Aorta (tissue), 5 donors: ENCODE measurements around the gene SLCO2A1. TPM values are rescaled to one million over a fixed set of nuclear protein-coding genes. Genes with fewer than 3 reads are reported as not detected.

Experiments
- ATAC-seq: fragments of 200-7000 bp; cut with Tn5 transposase; one replicate; pipeline ENCODE4 v1.9.1; 2022; ENCODE audit warnings: moderate library complexity; ENCODE audit not compliant: low FRiP score
- DNase-seq, 2 donors: peaks; one replicate each; pipeline ENCODE4 v3.0.0-alpha.2; 2020
- H3K27ac ChIP-seq, 2 donors: one replicate each; pipeline ENCODE4 v1.5.1; 2013; ENCODE audit warnings: low read length in 2 of 2, mild to moderate bottlenecking in 2 of 2, moderate library complexity in 2 of 2, control low read depth in 1 of 2, inconsistent platforms in 1 of 2, low read depth in 1 of 2
- H3K27me3 ChIP-seq, 2 donors: one replicate each; pipeline ENCODE4 v1.6.1; 2013; ENCODE audit warnings: control low read depth in 1 of 2, low read length in 1 of 2, mild to moderate bottlenecking in 1 of 2, moderate library complexity in 1 of 2; ENCODE audit not compliant: insufficient read depth in 2 of 2, control insufficient read depth in 1 of 2
- H3K36me3 ChIP-seq, 2 donors: one replicate each; pipeline ENCODE4 v1.6.1; 2013; ENCODE audit warnings: control low read depth in 1 of 2, low read length in 1 of 2, mild to moderate bottlenecking in 1 of 2; ENCODE audit not compliant: insufficient read depth in 2 of 2, control insufficient read depth in 1 of 2
- H3K4me1 ChIP-seq, 2 donors: one replicate each; pipeline ENCODE4 v1.6.1; 2013; ENCODE audit warnings: low read length in 2 of 2, control low read depth in 1 of 2, mild to moderate bottlenecking in 1 of 2, moderate library complexity in 1 of 2; ENCODE audit not compliant: insufficient read depth in 2 of 2, control insufficient read depth in 1 of 2
- H3K4me3 ChIP-seq, 2 donors: one replicate each; pipeline ENCODE4 v1.5.1; 2013; ENCODE audit warnings: low read length in 2 of 2, control low read depth in 1 of 2, mild to moderate bottlenecking in 1 of 2
- H3K9me3 ChIP-seq: one replicate; pipeline ENCODE4 v1.6.1; 2013; ENCODE audit warnings: mild to moderate bottlenecking, low read length; ENCODE audit not compliant: control insufficient read depth
- WGBS, 2 donors: extraction: QIAGEN DNeasy Blood & Tissue Kit; methylation state at CpG; one replicate each; pipeline ENCODE4 v1.1.7; 2013; 5-methylcytosine and 5-hydroxymethylcytosine counted together
- intact Hi-C, 2 donors: fragments of 100-400 bp; cut with DNase I; formaldehyde crosslinking; loops; one replicate each; pipeline versions ENCODE4 v1.14.2 to v1.15.0; 2022
- polyA plus RNA-seq, 2 donors: library from polyadenylated mRNA; stranded (reverse); fragments of 200-250 nt; gene quantifications; one replicate each; pipeline ENCODE4 v1.2.3, GENCODE V29; 2013
- total RNA-seq, 2 donors: library from RNA; stranded (reverse); fragmentation: NEBNext Ultra II Directional; extraction: Animal tissue kit (Norgen Biotek cat#: 25700); gene quantifications; one replicate each; pipeline ENCODE4 v1.2.1, GENCODE V29; 2021
- donor health status: healthy with polysubstance abuse.
- donor health status: Bipolar disorder and iron deficiency.
- donor health status: DM: no; HTN: no; CAD: no.
- donor health status: DM: no; HTN: no; CAD: no.
- donor health status: DM: yes; HTN: yes; CAD: no.

SLCO2A1 gene
- total and polyA plus RNA-seq, 4 donors, result 0.25 to 101 (median 49.8) TPM

DNA sequence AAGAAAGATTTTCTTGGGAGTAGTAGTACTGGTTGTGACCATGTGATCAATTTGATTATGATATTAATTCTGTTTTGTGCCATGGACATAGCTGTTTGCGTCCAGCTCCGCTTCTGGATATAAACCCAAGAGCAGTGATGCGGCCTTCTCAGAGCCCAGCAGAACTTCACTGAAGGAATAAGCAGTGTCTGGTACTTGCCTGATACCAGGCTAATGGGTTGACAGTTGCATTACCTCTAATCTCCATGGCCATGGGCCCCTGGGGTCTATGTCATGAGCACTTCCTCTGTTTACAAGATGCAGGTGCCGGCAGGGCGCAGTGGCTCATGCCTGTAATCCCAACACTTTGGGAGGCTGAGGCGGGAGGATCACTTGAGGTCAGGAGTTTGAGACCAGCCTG lies 97.7 kb downstream of the SLCO2A1 start:
- Histone ChIP-seq H3K9me3 (no peaks in the 10 kb centered on the region), H3K27ac (no peak overlapping the region), H3K4me1 (no peaks in the 10 kb centered on the region), H3K27me3 (no peaks in the 10 kb centered on the region), H3K36me3 (no peaks in the 10 kb centered on the region), H3K4me3 (no peak overlapping the region)
- WGBS, 2 donors, result 93 to 97% methylated on average over 6 of the region's 6 CpGs
- ATAC-seq, result no peak
- intact Hi-C loops, result loop anchor here in 1 of 2 donors (5.0 to 10.0 kb wide), 2 partner anchors 105 to 213 kb away; no protein-coding TSS in a partner anchor
- peak in 1 of 2 donors; percentile 35 for DNase-seq

DNA sequence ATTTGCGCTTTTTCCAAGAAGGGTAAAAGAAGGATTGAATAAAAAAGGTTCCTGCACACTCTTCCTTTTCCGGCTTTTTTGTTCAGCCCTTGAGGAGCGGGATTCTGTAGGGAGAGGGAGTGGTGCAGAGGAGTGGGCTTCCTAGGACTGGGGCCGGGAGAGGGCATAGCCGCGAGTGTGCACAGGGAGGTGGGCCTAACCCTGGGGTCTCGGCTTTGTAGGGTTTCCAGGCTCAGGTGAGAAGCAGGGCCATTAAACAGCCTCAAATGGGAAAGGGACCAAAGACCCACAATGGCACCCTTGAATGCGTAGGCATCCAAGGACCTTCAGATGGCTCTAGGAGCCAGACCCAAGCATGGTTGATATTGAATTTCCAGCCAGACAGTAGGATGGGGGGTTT lies 98.6 kb downstream of the SLCO2A1 start:
- intact Hi-C loops, result loop anchor here in 1 of 2 donors (5.0 to 10.0 kb wide), 2 partner anchors 106 to 214 kb away; no protein-coding TSS in a partner anchor
- DNase-seq (no peak), ATAC-seq (no peak)
- 98% methylated on average over 8 of the region's 8 CpGs for WGBS, 2 donors
- Histone ChIP-seq H3K27ac (no peak overlapping the region), H3K4me3 (no peak overlapping the region), H3K36me3 (no peaks in the 10 kb centered on the region), H3K9me3 (no peaks in the 10 kb centered on the region), H3K27me3 (no peaks in the 10 kb centered on the region), H3K4me1 (no peaks in the 10 kb centered on the region)

DNA sequence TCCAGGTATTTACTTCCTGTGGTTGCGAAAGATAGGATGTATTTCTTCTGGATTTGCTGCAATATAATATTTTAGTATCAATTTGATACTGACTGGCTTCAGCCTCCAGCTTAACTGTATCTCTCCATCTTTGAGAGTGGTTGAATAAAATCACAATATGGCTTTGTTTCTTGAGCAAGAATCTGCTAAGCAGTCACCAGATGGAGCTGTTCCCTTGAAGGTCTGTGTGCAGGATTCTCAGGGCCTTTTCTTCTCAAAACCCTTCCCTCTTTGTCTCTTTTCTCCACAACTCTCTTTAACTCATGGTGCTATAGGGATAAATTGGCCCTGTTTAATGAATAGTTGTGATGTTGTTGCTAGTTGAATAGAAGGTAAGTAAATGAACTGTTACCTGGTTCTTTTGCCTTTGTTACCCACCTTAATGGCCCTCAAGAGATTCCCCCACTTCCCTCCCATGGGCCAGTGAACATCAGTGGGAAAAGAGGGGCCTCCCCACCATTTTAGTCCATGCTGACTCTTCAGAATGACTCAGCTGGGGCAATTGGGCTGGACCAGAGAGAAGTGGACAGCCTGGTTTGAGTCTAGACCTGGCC lies 99.3 kb downstream of the SLCO2A1 start:
- Histone ChIP-seq H3K27ac (no peak overlapping the region), H3K9me3 (no peaks in the 10 kb centered on the region), H3K27me3 (no peaks in the 10 kb centered on the region), H3K36me3 (no peaks in the 10 kb centered on the region), H3K4me3 (no peak overlapping the region), H3K4me1 (no peaks in the 10 kb centered on the region)
- intact Hi-C loops, result loop anchor here in 1 of 2 donors (5.0 to 10.0 kb wide), 2 partner anchors 107 to 214 kb away; no protein-coding TSS in a partner anchor
- DNase-seq (no peak), ATAC-seq (no peak)
- WGBS, 2 donors, result 79 to 81% methylated on average over 1 of the region's 1 CpG

DNA sequence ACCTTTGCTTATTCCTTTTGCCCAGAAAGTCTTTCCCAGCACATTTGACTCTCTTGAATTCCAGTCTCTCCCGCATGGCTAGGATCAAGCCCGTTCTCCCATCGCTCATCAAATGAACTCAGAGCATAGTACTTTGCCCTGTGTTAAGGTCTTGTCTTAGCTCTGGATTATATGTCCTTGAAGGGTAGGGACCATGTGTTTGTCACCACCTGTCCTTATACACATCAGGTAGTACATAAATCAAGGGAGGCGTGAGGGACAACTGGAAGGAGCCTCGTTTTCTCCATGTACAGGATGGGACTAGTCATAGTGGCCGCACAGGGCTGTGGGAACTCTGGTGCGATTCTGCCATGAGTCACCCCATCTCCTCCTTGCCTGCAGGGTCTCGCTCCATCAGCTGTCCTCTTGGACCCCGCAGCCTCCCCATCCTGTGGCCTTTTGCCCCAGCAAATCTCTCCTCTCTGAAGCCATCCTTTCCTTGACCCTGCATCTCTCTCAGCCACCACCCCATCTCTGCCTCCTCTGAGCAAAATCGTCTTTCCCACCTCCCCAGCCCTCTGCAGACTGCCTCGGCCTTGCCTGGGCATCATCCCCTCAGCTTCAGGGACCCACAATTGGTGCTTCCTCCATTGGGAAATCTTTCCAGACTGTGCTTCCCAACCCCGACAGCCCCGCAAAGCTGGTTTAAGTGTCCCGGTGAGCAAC lies 100.7 kb downstream of the SLCO2A1 start:
- 94 to 97% methylated on average over 14 of the region's 14 CpGs for WGBS, 2 donors
- no peaks in the 10 kb centered on the region for H3K4me1 ChIP-seq
- no peak overlapping the region for H3K4me3 ChIP-seq
- H3K9me3 ChIP-seq, result no peaks in the 10 kb centered on the region
- ATAC-seq (no peak), DNase-seq (no peak)
- H3K36me3 ChIP-seq, result no peaks in the 10 kb centered on the region
- H3K27ac ChIP-seq, result no peak overlapping the region
- intact Hi-C loops, result loop anchor here (1.0 to 10.0 kb wide), 3 partner anchors 110 to 264 kb away; partner anchors contain the start of gene TOPBP1 (in 1 of the 2)
- no peaks in the 10 kb centered on the region for H3K27me3 ChIP-seq

DNA sequence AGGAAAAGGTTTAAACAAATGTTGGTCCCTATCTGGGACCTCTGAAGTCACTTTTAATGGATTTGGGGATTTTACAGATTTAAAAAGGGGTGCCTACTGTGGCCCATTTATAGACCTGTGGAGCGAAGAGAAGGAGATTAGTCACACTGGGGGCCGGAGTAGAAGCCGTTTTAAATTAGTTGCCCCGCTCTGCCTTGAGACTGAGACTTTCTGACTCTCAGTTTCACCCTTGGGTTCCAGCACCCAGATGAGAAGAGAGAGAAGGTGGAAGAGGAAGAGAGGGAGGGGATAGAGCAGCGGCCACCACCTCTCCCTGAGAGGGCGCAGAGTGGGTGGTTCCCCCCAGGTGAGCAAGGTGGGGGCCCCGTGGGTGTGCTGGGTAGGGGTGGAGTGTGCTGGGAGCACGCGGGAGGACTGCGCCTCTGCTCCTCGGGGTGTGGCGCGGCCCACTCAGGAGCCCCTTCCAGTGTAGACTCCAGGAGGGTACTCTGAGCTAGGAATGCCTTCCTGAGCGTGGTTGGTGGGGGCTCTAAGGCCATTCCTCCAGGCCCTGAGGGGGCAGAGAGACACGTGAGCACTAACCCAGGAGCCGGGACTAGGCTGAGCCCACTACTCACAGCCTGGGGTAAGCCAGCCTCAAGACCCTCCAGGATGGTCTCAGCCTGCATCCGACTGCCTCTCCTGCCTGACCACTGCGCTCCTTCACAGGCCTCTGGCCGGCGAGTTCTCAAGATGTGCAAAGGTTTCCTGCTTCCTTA lies 101.4 kb downstream of the SLCO2A1 start:
- H3K9me3 ChIP-seq, result no peaks in the 10 kb centered on the region
- no peak overlapping the region for H3K4me3 ChIP-seq
- no peaks in the 10 kb centered on the region for H3K36me3 ChIP-seq
- no peak for ATAC-seq
- DNase-seq, result no peak
- no peaks in the 10 kb centered on the region for H3K4me1 ChIP-seq
- intact Hi-C loops, result loop anchor here (2.0 to 10.0 kb wide), 2 partner anchors 110 to 264 kb away; partner anchors contain the start of gene TOPBP1 (in 1 of the 2)
- H3K27me3 ChIP-seq, result no peaks in the 10 kb centered on the region
- WGBS, 2 donors, result 87 to 88% methylated on average over 20 of the region's 20 CpGs
- H3K27ac ChIP-seq, result no peak overlapping the region

DNA sequence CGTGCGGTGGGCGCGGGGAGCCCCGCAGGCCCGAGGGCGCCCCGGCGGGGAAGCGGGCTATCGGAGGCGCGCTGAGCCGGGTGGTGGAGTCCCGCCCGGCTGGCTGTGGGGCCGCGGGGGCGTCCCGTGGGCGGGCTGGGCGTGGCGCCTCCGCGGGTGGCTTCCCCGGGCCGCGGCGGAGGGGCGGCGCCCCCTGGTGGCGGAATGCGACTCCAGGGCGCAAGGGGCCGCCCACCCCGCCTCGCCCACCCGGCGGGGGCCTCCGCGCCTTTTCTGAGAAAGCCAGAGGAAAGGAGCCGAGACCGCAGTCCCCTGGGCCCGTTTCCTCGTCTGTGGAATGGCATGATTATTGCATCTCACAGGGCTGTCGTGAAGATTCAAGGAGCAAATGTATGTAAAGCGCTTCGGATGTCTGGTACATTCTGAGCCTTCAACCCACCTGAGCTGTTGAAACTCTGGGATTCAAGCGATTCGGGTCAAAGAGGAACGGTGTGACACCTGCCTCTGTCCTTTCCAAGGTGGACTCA lies 102.1 kb downstream of the SLCO2A1 start:
- H3K4me3 ChIP-seq, result peak overlapping the region; percentile 28 to 54
- H3K4me1 ChIP-seq, result no peaks in the 10 kb centered on the region
- H3K27me3 ChIP-seq, result no peaks in the 10 kb centered on the region
- ATAC-seq (peak; percentile 87), DNase-seq (peak in 1 of 2 donors; percentile 92)
- H3K27ac ChIP-seq, result no peak overlapping the region
- no peaks in the 10 kb centered on the region for H3K36me3 ChIP-seq
- WGBS, 2 donors, result 2 to 4% methylated on average over 31 to 51 of the region's 51 CpGs
- intact Hi-C loops, result loop anchor here (2.0 to 10.0 kb wide), 2 partner anchors 109 to 263 kb away; partner anchors contain the start of gene TOPBP1 (in 1 of the 2)
- no peaks in the 10 kb centered on the region for H3K9me3 ChIP-seq

DNA sequence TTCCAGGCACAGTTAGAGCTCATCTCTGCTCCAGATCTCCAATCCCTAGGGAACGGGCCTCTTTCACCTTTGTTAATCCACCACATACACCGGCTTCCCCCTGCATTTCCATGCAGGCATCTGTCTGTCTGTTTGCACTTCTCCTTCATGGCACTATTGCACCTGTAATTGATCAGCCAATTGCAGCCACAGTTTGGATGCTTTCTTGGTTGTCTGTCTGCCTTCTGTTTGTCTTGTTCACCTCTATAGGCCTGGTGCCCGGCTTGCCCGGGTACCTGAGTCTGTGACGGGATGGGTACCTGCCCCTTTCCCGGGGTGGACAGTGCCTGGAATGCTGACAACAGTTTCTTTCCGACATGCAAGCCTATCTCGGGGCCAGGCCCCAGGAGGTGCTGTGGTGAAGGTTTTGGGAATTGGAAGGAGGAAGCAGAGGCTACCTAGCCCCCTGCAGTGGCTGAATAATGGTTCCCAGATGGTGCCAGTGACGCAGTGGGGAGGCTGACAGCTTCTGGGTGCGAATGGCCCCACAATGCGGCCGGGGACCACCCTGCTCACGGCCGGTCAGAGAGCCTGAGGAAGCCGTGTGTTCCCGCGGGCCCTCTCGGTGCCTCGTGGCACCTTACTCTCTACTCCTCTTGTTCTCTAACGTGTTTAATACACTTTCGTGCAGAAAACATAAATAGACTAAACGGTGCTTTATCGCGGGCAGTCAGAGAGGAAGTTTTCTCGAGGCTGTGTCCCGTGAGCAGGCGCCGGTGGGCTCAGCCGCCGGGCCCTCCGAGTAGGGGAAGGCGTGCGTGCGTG lies 102.8 kb downstream of the SLCO2A1 start:
- ATAC-seq, result no peak
- Histone ChIP-seq H3K27me3 (no peaks in the 10 kb centered on the region), H3K9me3 (no peaks in the 10 kb centered on the region), H3K27ac (no peak overlapping the region), H3K4me1 (no peaks in the 10 kb centered on the region), H3K36me3 (no peaks in the 10 kb centered on the region), H3K4me3 (peak overlapping the region; percentile 28 to 54)
- no peak for DNase-seq
- WGBS, 2 donors, result 20 to 22% methylated on average over 33 to 34 of the region's 34 CpGs
- intact Hi-C loops, result loop anchor here in 1 of 2 donors (10.0 kb wide), 1 partner anchor 262 kb away; the partner anchor contains the start of gene TOPBP1
